Stimulated activated CD4-positive, alpha-beta T cell treated with anti-CD3 and anti-CD28 coated beads, Interleukin-15, amount 100 ng/mL, for 1 hour (primary cell): ENCODE results near the gene ACLY.

Source experiments
- DNase-seq, 2 donors: peaks; one replicate each; pipeline ENCODE4 v3.0.0-alpha.2; 2020; ENCODE audit warnings: low read depth in 1 of 2, low spot score in 1 of 2

ACLY gene

DNA sequence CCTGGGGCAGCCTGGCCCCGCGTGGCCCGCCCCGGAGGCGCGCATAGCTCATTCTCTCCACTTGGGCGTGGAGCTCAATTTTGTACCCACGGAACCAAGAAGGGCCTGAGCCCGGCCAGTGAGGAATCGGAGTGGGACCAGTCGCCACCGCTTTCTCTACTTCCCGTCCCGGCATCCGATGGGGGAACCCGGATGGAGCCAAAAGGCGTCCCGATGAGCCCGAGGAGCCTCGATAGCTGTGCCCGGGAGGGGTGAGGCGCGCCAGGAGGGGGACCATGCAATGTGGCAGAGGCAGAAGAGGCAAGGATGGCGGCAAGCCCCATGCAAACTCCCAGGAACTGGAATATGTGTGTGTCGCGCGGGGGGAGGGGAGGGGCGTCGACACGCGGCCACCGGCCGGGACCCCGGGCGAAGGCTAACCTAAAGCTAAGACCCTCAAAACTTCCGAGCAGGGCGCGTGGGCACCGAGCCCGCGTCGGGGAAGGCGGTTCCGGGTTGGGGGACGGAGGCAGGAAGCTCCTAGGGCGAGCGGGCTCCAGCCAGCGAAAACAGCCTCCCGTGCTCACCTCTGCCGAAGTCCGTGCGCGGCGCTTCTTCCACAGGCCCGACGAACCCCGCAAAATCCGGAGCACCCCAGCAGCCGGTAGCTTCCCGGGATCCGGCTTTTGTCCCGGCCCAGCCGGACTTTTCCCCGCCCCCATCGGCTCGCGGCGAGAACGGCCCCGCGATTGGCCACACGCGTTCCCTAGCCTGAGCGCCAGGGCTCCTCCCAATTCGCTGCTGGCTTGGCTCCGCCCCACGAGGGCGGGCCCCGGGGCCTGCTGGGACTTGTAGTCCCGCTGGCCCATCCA lies at the start of gene ACLY:
TSS of gene ACLY (minus strand) at position 638 of the 851 bp plus-strand sequence. CDS start 5,078 bp downstream, outside the sequence.
- DNase-seq: peak; percentile 88 to 95

DNA sequence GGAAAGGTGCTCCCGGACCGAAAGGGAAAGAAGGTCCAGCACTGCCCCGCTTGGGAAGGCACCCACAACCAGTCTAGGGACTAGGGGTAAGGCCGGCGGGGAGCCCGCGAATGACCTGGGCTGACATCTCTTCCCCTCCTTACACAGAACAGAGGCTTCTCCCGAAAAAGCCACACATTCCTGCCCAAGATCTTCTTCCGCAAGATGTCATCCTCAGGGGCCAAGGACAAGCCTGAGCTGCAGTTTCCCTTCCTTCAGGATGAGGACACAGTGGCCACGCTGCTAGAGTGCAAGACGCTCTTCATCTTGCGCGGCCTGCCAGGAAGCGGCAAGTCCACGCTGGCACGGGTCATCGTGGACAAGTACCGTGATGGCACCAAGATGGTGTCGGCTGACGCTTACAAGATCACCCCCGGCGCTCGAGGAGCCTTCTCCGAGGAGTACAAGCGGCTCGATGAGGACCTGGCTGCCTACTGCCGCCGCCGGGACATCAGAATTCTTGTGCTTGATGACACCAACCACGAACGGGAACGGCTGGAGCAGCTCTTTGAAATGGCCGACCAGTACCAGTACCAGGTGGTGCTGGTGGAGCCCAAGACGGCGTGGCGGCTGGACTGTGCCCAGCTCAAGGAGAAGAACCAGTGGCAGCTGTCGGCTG lies 49.3 kb upstream of the ACLY start:
- no peak for DNase-seq

DNA sequence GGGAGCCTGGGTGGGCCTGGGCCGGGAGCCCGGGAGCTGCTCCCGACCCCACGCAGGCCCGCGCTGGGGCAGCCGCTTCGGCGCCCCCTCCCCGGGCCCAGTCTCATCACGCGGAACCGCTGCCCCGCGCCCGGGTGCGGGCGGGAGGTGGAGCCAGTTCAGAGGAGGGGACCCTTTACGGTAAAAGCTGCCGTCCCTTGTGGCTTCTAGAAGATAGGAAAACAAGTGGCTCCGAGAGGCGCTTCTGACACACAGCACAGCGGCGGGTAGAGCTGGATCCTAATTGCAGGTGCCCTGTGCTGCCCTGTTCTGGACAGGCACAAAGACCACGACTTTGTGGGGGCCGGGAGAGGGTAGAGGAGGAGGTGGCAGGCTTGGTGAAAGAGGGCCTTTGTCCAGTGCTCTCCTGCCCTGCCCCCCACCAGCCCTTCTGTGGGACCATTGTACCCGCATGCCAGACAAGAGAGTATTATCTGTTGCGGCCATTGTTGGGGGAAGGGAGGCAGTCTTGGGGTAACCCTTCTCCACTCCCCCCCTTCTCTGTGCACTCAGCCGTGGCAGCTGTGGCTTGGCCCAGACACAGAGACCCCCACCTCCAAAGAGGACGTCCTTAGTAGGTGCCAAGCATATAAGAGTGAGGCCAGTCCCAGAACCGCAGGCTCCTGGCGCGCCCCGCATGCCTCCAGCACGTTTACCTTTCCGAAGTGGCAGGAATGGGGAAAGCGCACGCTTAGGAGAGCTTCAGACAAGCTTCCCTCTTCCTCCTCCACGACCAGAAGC lies 48.6 kb upstream of the ACLY start:
- no peak for DNase-seq

DNA sequence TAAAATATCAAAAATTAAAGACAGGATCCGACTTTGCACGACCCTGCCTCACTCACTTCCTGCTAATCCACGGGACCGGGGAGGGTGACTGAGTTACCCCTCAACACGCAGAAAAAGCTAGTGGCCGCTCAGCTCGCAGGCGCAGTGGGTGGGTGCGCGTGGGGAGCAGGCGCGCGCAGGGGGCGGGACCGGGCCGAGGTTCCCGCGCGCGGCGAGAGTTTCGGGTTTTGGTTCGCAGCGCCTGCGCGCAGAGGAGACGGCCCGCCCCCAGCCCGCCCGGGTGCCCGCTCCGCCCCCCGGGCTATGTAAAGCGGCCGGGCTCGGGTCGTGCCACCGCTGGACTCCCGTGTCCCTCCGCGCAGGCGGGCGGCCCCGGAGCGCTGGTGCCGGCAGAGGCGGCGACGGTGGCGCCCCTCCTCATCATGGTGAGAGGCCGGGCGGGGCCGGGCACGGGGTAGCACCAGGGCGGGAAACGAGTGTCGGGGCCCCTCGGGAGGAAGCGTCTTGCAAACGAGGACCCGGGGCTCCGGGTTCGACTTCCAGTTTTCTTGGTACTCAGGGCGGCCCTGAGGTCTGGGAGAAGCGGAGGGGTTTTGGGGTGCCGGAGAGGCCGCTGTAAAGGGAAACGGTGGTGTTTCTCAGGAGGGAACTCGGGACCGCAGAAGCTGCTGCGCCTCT lies 47.9 kb upstream of the ACLY start, which contains the start of gene CNP:
TSS of gene CNP (plus strand) at position 333 of the 678 bp plus-strand sequence. CDS start at position 423, 90 bp downstream.
- DNase-seq: peak; percentile 79 to 90

DNA sequence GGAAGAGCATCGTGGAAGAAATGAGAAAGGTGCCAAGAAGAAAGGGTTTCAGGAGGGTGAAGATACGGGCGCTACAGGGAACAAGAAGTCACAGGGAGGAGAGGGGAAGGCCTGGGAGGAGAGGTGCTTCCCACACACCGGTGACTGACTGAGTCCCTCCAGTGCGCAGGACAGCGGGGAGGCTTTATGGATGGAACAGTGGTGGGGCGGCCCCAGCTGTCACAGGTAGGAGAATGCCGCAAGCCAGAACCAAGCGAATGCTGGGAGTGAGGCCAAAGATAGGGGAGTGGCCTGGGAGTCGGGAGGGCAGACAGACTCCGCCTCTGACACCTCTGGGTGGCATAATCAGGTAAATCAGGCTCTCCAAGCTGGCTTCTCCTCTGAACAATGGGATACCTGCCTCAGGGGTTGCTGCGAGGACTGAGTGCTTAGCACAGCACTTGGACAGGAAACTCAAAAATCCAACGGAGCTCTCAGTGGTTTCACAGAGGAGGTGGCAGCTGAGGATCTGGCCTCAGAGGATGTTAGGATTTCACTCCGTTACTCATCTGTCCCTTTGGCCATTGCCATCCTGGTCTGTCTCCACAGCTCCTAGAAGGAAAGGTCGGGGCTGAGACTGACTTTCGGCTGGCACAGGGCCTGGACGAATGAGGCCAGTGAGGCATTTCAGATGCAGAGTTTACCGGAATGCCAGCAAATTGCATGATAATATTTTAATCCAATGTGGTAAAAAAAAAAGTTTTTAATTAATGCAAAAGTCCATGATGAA lies 47.1 kb upstream of the ACLY start:
- peak; percentile 39 for DNase-seq

DNA sequence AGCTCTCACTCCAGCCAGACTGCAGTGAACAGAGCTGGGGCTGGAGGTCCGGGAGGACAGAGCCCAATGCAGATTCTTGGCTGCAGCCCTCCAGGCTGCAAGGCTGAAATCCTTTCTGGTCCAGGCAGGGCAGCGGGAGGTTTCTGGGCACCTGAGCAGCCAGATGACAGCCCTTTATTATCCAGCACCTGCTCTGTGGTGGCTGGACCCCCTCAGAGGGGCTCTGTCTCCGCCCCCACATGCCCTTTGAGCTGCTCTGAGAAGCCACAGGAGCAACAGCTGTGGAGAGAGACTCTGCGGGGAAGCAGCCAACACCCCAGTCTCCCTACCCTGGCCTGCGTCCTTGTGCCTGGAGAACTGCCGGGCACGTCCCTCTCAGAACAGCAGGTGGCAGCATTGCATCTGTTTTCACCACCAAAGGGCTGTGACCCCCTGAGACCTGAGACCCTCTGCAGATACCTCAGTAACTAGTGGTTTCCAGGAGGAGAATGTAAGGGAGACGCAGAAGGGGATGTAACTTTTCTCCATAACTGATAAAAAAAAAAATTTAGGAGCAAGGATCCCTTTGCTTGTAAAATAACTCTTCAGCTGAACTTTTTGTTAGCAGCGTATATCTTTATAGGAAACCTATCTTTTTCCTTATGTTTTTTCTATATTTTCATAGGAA lies 44.1 kb upstream of the ACLY start:
- DNase-seq: peak; percentile 35 to 55

DNA sequence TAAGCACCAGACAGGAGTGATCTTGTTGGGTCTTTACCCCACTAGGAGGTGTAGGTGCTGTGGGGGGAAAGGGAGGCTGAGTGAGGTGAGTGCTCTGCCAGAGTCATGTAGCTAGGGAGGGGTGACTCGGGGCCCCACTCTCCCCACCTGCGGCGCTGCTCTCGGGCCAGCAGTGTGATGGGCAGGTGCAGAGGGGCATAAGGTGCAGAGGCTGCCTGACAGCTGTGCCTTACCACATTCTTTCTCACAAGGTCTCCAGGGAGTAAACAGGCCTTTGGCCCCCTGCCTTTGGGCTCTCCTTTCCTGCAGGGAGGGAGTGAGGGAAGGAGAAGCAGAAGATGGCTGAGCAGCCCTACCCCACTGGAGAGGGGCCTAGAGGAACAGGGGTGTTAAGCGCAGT lies 43.4 kb upstream of the ACLY start:
- no peak for DNase-seq

DNA sequence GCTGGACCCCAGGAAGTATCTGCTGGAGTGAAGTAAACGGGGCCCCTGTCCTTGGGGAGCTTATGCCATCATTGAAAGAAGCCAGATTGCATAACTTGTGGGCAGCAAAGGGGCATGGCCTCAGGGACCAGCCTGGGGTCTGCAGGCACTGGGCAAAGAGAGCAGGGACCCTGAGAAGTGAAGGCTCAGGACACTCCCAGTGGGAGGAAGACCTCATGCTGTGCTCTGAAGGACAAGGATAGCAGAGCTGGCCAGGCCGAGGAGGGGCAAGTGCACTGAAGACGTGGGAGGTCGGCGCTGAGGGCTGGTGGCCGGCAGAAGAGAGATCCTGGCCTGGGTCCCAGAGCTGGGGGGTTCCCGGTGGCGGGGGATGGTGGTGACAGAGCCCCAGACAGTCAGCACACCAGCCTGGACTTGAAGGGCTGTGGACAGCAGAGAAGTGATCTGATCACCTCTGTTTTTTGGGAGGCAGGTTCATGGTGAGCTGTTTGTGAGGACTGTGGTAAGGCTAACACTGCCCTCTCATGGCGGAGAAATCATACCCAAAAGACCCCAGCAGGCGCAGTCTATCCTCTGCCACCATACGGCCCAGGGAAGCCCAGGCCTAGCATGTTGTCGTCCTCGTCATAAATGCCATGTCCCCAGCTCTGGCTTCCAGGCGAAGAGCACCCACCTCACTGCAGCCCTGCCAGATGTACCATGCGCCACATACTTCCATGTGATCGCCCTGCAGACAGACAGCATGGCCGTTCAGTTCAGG lies 40.8 kb upstream of the ACLY start:
- no peak for DNase-seq

DNA sequence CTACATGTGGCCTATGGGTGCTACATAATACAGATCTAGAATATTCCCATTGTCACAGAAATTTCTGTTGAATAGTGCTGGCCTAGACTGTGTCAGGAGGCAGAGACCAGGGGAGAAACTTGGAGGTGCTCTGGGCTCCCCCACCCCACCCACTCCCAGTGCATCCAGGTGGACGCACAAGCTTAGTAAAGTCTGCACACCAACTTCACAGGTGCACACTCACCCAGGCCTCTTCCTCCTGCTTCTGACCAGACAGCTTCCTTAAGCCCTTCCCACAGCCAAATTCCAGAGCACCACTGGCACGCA lies 40.2 kb upstream of the ACLY start:
- no peak for DNase-seq

DNA sequence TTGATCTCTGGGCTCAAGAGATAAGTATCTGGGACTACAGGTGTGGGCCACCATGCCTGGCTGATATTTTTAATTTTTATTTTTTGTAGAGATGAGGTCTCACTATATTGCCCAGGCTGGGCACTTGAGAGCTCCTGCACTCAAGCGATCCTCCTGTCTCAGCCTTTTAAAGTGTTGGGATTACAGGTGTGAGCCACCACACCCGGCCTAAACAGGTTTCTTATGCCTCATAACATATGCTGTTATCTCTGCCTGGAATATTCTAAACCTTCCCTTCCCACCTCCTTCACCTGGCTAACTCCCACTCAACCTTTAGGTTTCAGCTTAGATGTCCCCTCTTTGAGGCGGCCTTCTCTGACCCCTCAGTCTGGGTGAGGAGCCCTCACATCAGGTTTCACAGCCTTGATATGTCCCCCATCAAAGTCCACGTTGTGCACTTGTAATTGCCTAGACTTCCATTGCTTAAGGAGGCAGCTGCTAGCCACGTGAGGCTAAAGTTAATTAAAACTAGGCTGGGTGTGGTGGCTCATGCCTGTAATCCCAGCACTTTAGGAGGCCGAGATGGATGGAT lies 39.2 kb upstream of the ACLY start:
- DNase-seq: no peak

DNA sequence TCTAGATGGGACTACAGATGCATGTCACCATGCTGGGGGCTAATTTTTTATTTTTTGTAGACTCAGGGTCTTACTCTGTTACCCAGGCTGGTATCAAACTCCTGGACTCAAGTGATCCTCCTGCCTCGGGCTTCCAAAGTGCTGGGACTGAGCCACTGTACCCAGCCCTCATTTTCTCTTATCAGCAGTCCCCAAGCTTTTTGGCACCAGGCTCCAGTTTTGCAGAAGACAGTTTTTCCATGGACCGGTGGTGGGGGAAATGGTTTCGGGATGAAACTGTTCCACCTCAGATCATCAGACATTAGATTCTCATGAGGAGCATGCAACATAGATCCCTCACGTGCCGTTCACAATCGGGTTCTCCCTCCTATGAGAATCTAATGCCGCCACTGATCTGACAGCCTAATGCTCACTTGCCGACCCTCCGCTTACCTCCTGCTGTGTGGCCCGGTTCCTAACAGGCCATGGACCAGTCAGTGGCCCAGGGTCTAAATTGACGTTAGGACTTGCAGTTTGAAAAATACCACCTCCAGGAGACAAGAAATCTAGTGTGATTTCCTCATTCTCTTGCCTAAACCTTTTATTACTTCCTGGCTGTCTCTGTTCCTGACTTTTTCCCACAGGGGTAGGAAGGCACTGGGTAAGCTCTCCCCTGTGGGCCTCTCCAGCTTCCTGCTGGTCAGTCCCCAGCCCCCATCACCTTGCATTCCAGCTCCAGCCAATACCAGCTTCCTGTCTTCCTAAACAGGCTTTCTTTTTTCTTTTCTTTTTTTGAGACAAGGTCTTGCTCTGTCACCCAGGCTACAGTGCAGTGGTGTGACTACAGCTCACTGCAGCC lies 38.5 kb upstream of the ACLY start:
- no peak for DNase-seq

DNA sequence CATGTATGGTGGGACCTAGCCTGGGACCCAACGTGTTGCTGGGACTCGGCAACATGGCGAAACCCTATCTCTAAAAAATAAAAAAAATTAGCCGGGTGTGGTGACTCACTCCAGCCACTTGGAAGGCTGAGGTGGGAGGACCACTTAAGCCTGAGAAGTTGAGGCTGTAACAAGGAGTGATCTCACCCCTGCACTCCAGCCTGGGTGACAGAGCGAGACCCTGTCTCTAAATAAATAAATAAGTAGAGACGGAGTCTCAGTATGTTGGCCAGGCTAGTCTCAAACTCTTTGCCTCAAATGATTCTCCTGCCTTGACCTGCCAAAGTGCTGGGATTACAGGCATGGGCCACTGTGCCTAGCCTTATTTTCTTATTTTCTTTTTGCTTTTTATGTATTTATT lies 37.8 kb upstream of the ACLY start:
- DNase-seq: no peak

DNA sequence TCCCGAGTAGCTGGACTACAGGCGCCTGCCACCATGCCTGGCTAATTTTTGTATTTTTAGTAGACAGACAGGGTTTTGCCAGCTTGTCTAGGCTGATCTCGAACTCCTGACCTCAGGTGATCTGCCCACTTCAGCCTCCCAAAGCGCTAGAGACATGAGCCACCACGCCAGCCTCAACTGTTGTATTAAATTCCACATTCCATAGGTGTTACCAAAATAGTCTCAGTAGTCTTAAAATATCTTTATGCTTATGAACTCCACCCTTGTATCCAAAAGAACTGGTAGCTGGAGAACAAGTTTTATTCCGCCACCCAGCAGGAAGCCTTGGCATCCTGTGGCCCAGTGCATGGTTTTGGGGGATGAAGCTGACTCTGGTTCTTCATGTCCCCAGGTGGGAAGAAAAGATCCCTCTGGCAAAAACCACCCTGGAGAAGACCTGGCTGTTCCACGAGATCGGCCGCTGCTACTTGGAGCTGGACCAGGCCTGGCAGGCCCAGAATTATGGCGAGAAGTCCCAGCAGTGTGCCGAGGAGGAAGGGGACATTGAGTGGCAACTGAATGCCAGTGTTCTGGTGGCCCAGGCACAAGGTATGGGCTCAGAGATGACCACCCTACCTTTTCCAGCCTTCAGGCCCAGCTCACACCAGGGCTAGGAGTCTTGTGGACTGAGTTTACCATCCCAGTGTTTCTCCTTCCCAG lies 30.2 kb upstream of the ACLY start:
- DNase-seq: no peak

DNA sequence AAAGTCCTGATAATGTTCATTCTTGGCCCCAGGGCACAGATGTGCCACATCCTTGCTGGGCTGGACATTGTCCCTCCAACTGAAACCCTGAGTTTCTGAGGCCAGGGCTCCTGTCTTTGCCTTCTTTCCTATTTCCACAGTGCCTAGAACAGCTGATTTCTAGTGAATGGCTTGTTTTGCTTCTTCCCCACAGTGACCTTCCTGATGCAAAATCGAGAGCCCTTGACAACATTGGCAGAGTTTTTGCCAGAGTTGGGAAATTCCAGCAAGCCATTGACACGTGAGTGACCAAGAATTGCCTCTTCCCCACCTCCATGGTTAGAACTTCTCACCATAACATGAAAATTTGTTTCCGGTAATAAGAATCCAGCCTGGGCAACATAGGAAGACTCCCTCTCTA lies 26.2 kb upstream of the ACLY start:
- DNase-seq: no peak

DNA sequence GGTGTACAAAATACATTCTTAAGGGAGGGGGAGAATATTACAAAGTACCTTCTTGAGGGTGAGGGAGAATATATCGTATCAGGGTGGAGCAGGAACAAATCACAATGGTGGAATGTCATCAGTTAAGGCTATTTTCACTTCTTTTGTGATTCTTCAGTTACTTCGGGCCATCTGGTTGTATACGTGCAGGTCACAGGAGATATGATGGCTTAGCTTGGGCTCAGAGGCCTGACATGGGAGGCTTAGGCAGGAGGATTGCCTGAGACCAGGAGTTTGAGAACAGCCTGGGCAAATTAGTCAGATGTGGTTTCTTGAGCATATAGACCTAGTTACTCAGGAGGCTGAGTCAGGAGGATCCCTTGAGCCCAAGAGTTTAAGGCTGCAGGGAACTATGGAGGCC lies 24.7 kb upstream of the ACLY start:
- no peak for DNase-seq

DNA sequence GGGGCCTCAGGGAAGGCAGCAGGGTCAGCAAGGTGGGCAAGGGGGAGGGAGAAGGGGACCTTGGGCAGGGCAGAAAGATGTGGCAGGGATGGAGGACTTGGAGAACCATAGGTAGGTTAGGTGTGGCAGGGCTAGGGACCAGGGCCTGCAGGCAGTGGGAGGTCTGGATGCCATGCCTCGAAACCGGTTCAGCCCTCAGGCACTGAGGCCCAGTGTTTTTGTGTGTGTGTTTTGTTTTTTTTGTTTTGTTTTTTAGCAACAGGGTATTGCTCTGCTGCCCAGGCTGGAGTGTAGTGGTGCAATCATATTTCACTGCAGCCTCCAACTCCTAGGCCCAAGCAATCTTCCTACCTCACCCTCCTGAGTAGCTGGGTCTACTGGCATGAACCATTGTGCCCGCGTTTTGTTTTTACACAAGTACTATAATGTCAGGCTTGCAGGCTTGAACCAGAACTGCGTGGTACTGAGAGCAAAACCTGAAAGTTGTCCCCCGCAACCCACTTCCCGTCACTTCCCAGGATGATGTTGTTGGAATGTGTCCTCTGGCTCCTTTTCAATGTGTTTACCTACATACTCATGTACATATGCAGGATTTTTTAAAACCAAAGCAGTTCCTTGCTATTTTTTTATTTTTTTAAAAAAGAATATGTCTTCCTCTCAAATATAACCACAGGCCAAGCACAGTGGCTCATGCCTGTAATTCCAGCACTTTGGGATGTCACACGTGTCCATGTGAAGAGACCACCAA lies 24.0 kb upstream of the ACLY start:
- no peak for DNase-seq

DNA sequence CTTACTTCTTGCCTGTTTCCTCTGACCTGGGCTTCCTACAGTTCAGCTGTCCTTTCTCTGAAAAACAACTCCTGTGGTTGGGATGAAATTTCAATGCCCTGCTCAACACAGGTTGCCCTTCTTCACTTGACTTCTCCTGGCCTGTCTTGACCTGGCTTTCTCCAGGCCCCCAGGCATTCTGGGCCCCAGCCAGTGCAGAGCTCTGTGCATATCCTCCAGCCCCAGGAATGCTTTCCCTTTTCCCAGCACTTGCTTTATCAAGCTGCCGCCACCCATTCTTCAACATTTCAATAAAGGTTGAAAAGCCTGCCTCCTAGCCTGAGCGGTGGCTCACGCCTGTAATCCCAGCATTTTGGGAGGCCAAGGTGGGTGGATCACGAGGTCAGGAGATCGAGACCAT lies 22.4 kb upstream of the ACLY start:
- DNase-seq: no peak
